HG03571 (cell line): Measurements from ENCODE around the gene ICA1.
"Not testable (repeated sequence)": the region's sequence is repeated elsewhere in the genome, so short reads cannot be mapped to it uniquely, and the experiment has no call there.

Experiments
- ATAC-seq: cut with Tn5 transposase; IDR thresholded peaks from one replicate; pipeline ENCODE4 v1.9.1; 2021; ENCODE audit not compliant: unreplicated experiment

ICA1 gene

GRCh38 chr7:8263048-8263447, 1.1 kb upstream of the ICA1 start:
- ATAC-seq: no peak

GRCh38 chr7:8260871-8261694, 884 bp downstream of the ICA1 start:
- no peak for ATAC-seq

- ATAC-seq: no peak
Observed at GRCh38 chr7:8259586-8260222, 2.3 kb downstream of the ICA1 start.

GRCh38 chr7:8258734-8259133, 3.2 kb downstream of the ICA1 start:
- no peak for ATAC-seq

GRCh38 chr7:8258166-8258565, 3.8 kb downstream of the ICA1 start:
- no peak for ATAC-seq

GRCh38 chr7:8255680-8256655, 6.0 kb downstream of the ICA1 start:
- ATAC-seq: no peak

GRCh38 chr7:8254667-8255066, 7.3 kb downstream of the ICA1 start:
- ATAC-seq: no peak

GRCh38 chr7:8254215-8254614, 7.8 kb downstream of the ICA1 start:
- ATAC-seq: no peak

GRCh38 chr7:8251195-8251594, 10.8 kb downstream of the ICA1 start:
- ATAC-seq: no peak

GRCh38 chr7:8250547-8250946, 11.4 kb downstream of the ICA1 start:
- ATAC-seq: no peak

- no peak for ATAC-seq
Observed at GRCh38 chr7:8249121-8249520, 12.8 kb downstream of the ICA1 start.

- ATAC-seq: no peak
Observed at GRCh38 chr7:8246020-8246419, 15.9 kb downstream of the ICA1 start.

GRCh38 chr7:8245032-8245431, 16.9 kb downstream of the ICA1 start:
- ATAC-seq: not testable (repeated sequence)

- ATAC-seq: not testable (repeated sequence)
Observed at GRCh38 chr7:8243059-8243458, 18.9 kb downstream of the ICA1 start.

GRCh38 chr7:8239702-8240362, 22.1 kb downstream of the ICA1 start:
- not testable (repeated sequence) for ATAC-seq

GRCh38 chr7:8236780-8237407, 25.1 kb downstream of the ICA1 start:
- no peak for ATAC-seq

- ATAC-seq: no peak
Observed at GRCh38 chr7:8232999-8233847, 28.7 kb downstream of the ICA1 start.

- no peak for ATAC-seq
Observed at GRCh38 chr7:8229927-8230326, 32.0 kb downstream of the ICA1 start.
